H1 (cell line): ENCODE measurements around the gene MACROD1. TPM values are rescaled to one million over a fixed set of nuclear protein-coding genes. Genes with fewer than 3 reads are reported as not detected.

ENCODE experiments used
- CTCF ChIA-PET: fragments of 300-600 bp; sonication (Branson Sonifier 250); formaldehyde crosslinking; loops from one replicate; lab custom pipeline; 2021; ENCODE audit not compliant: partially characterized antibody; lab: Charles Lee
- POLR2A ChIA-PET: fragments of 300-600 bp; sonication (Branson Sonifier 250); formaldehyde crosslinking; loops from one replicate; lab custom pipeline; 2021; ENCODE audit warnings: inconsistent platforms; ENCODE audit not compliant: partially characterized antibody; lab: Charles Lee
- DNase-seq, 2 experiments: peaks; one replicate each; pipeline versions ENCODE4 v3.0.0 to v3.0.0-alpha.2; 2010 to 2022; ENCODE audit warnings: low spot score in 2 of 2, low read depth in 1 of 2, mixed read lengths in 1 of 2
- FAIRE-seq: peaks from 2 replicates; lab custom pipeline; 2011; peaks lifted over from hg19 to GRCh38; lab: Jason Lieb, UNC
- H2AFZ ChIP-seq: 2 replicates; pipeline ENCODE4 v1.8.1; 2012; ENCODE audit warnings: low read length, inconsistent platforms
- H2AK5ac ChIP-seq: 2 replicates; pipeline ENCODE4 v1.6.1; 2013; ENCODE audit warnings: low read depth, low read length
- H2BK120ac ChIP-seq: replicated peaks from 2 replicates; pipeline ENCODE3; 2013; ENCODE audit warnings: low read depth, low read length, inconsistent platforms
- H2BK12ac ChIP-seq: 2 replicates; pipeline ENCODE4 v1.6.1; 2013; ENCODE audit warnings: low read depth, low read length
- H2BK15ac ChIP-seq: 2 replicates; pipeline ENCODE4 v1.6.1; 2013; ENCODE audit warnings: low read length
- H2BK20ac ChIP-seq: 2 replicates; pipeline ENCODE4 v1.6.1; 2013; ENCODE audit warnings: low read length
- H2BK5ac ChIP-seq: 2 replicates; pipeline ENCODE4 v1.6.1; 2013; ENCODE audit warnings: low read depth, low read length
- H3K14ac ChIP-seq: 2 replicates; pipeline ENCODE4 v1.6.1; 2013; ENCODE audit warnings: inconsistent platforms; ENCODE audit not compliant: insufficient read length
- H3K18ac ChIP-seq: 2 replicates; pipeline ENCODE4 v1.6.1; 2013; ENCODE audit warnings: low read length; ENCODE audit errors: extremely low read depth
- H3K23ac ChIP-seq: 2 replicates; pipeline ENCODE4 v1.6.1; 2013; ENCODE audit warnings: inconsistent platforms; ENCODE audit not compliant: insufficient read length
- H3K23me2 ChIP-seq: 2 replicates; pipeline ENCODE4 v1.6.1; 2013; ENCODE audit warnings: low read depth, low read length
- H3K27ac ChIP-seq: 2 replicates; pipeline ENCODE4 v1.6.1; 2011; ENCODE audit warnings: low read depth, low read length, inconsistent platforms
- H3K27me3 ChIP-seq, 4 experiments: replicated peaks in 1 of 4; 1 replicate in 1 of 4; 2 replicates in 3 of 4; pipeline versions ENCODE4 v1.6.1 to v1.8.1; 2011 to 2013; ENCODE audit warnings: low read length in 3 of 4, mild to moderate bottlenecking in 3 of 4, inconsistent platforms in 2 of 4, mixed read lengths in 2 of 4, moderate library complexity in 1 of 4; ENCODE audit not compliant: control insufficient read depth in 3 of 4, insufficient read depth in 3 of 4; ENCODE audit errors: extremely low read depth in 1 of 4
- H3K36me3 ChIP-seq, 4 experiments: 2 replicates each; pipeline versions ENCODE4 v1.6.1 to v1.8.1; 2011 to 2013; ENCODE audit warnings: mild to moderate bottlenecking in 4 of 4, low read length in 3 of 4, moderate library complexity in 2 of 4, control low read depth in 1 of 4, inconsistent platforms in 1 of 4; ENCODE audit not compliant: insufficient read depth in 4 of 4, control insufficient read depth in 2 of 4
- H3K4ac ChIP-seq: replicated peaks from 2 replicates; pipeline ENCODE3; 2013; ENCODE audit warnings: low read length, low read depth, mixed read lengths, inconsistent platforms; ENCODE audit not compliant: insufficient read length
- H3K4me1 ChIP-seq, 4 experiments: replicated peaks in 1 of 4; 1 replicate in 1 of 4; 2 replicates in 3 of 4; pipeline versions ENCODE4 v1.6.1 to v1.8.1; 2011 to 2013; ENCODE audit warnings: low read length in 3 of 4, inconsistent platforms in 2 of 4, mixed read lengths in 1 of 4; ENCODE audit not compliant: insufficient read depth in 4 of 4, control insufficient read depth in 3 of 4
- H3K4me2 ChIP-seq, 2 experiments: 2 replicates each; pipeline versions ENCODE4 v1.6.1 to v1.8.1; 2011 to 2013; ENCODE audit warnings: low read depth in 2 of 2, low read length in 2 of 2, control low read depth in 1 of 2, inconsistent platforms in 1 of 2, mild to moderate bottlenecking in 1 of 2; ENCODE audit not compliant: insufficient read depth in 1 of 2
- H3K4me3 ChIP-seq, 4 experiments: fragments of 200-600, 300-600 bp in 1 of 4; sonication (generic), shearing (Covaris generic), sonication (Bioruptor Twin) in 1 of 4; 2 replicates each; pipeline versions ENCODE4 v1.5.1 to v1.8.1; 2011 to 2016; ENCODE audit warnings: low read length in 4 of 4, low read depth in 3 of 4, control low read depth in 2 of 4, inconsistent platforms in 2 of 4, mild to moderate bottlenecking in 2 of 4, mixed read lengths in 1 of 4, moderate library complexity in 1 of 4; ENCODE audit not compliant: insufficient read depth in 2 of 4; ENCODE audit errors: extremely low read depth in 1 of 4
- H3K56ac ChIP-seq: replicated peaks from 2 replicates; pipeline ENCODE3; 2013; ENCODE audit warnings: low read depth, mild to moderate bottlenecking, mixed read lengths, low read length, inconsistent platforms; ENCODE audit not compliant: insufficient read length
- H3K79me1 ChIP-seq: 2 replicates; pipeline ENCODE4 v1.6.1; 2013; ENCODE audit warnings: low read depth, low read length, control low read depth
- H3K79me2 ChIP-seq, 2 experiments: 2 replicates each; pipeline versions ENCODE4 v1.6.1 to v1.8.1; 2012 to 2013; ENCODE audit warnings: low read length in 2 of 2, mild to moderate bottlenecking in 2 of 2, inconsistent platforms in 1 of 2; ENCODE audit not compliant: insufficient read depth in 2 of 2, control insufficient read depth in 1 of 2
- H3K9ac ChIP-seq, 4 experiments: replicated peaks in 1 of 4; 1 replicate in 1 of 4; 2 replicates in 3 of 4; pipeline versions ENCODE4 v1.6.1 to v1.8.1; 2011 to 2013; ENCODE audit warnings: low read depth in 3 of 4, low read length in 3 of 4, control low read depth in 2 of 4, mild to moderate bottlenecking in 2 of 4, moderate library complexity in 2 of 4, inconsistent platforms in 1 of 4; ENCODE audit errors: extremely low read depth in 1 of 4
- H3K9me3 ChIP-seq, 2 experiments: 2 replicates each; pipeline versions ENCODE4 v1.6.1 to v1.8.1; 2012 to 2013; ENCODE audit warnings: mild to moderate bottlenecking in 2 of 2, moderate library complexity in 2 of 2, control low read depth in 1 of 2, inconsistent platforms in 1 of 2, low read depth in 1 of 2, low read length in 1 of 2, mixed read lengths in 1 of 2; ENCODE audit not compliant: insufficient read depth in 2 of 2
- H4K20me1 ChIP-seq, 2 experiments: replicated peaks in 1 of 2; 2 replicates each; pipeline versions ENCODE3 to v1.8.1; 2011 to 2013; ENCODE audit warnings: inconsistent platforms in 2 of 2, low read length in 2 of 2, mild to moderate bottlenecking in 1 of 2; ENCODE audit not compliant: insufficient read depth in 2 of 2, control insufficient read depth in 1 of 2
- H4K5ac ChIP-seq: 2 replicates; pipeline ENCODE4 v1.6.1; 2013; ENCODE audit warnings: low read length, low read depth, mixed read lengths, inconsistent platforms; ENCODE audit not compliant: insufficient read length
- H4K8ac ChIP-seq: 2 replicates; pipeline ENCODE4 v1.8.0; 2013; ENCODE audit warnings: mild to moderate bottlenecking, moderate library complexity, low read length, inconsistent platforms; ENCODE audit not compliant: insufficient read depth; ENCODE audit errors: extremely low read depth
- H4K91ac ChIP-seq: replicated peaks from 2 replicates; pipeline ENCODE3; 2013; ENCODE audit warnings: low read length, mixed read lengths, inconsistent platforms; ENCODE audit not compliant: insufficient read length
- CBX8 ChIP-seq: fragments of 300-800, 300-1000 bp; sonication (generic); IDR thresholded peaks from 2 replicates; pipeline ENCODE4 v1.7.1; 2016; ENCODE audit warnings: low read depth, low read length, borderline replicate concordance
- CREB1 ChIP-seq: IDR thresholded peaks from 2 replicates; pipeline ENCODE4 v1.6.1; 2012; ENCODE audit warnings: inconsistent platforms
- EP300 ChIP-seq, 2 experiments: IDR thresholded peaks; 1 replicate in 1 of 2; 2 replicates in 1 of 2; pipeline ENCODE4 v1.6.1; 2011 to 2012; ENCODE audit warnings: low read depth in 2 of 2, low read length in 2 of 2, mild to moderate bottlenecking in 2 of 2, borderline replicate concordance in 1 of 2, inconsistent platforms in 1 of 2, moderate library complexity in 1 of 2
- FOSL1 ChIP-seq: IDR thresholded peaks from 2 replicates; pipeline ENCODE4 v1.6.1; 2011; ENCODE audit warnings: mild to moderate bottlenecking, low read depth, low read length, moderate library complexity; ENCODE audit not compliant: insufficient read depth
- JUN ChIP-seq: IDR thresholded peaks from 2 replicates; pipeline ENCODE4 v1.6.1; 2011; ENCODE audit warnings: low read depth, mild to moderate bottlenecking, improper control_type of control experiment, low read length
- JUND ChIP-seq: IDR thresholded peaks from 2 replicates; pipeline ENCODE4 v1.6.1; 2011; ENCODE audit warnings: mild to moderate bottlenecking, improper control_type of control experiment, low read length
- MAFK ChIP-seq: IDR thresholded peaks from 2 replicates; pipeline ENCODE4 v1.6.1; 2012; ENCODE audit warnings: low read depth, mild to moderate bottlenecking, improper control_type of control experiment, low read length
- RXRA ChIP-seq: IDR thresholded peaks from 2 replicates; pipeline ENCODE4 v1.6.1; 2011; ENCODE audit warnings: low read depth, mild to moderate bottlenecking, low read length, moderate library complexity; ENCODE audit not compliant: insufficient read depth
- SIRT6 ChIP-seq: IDR thresholded peaks from one replicate; pipeline ENCODE4 v1.7.1; 2012; ENCODE audit warnings: low read length, inconsistent platforms
- SP1 ChIP-seq: IDR thresholded peaks from 2 replicates; pipeline ENCODE4 v1.6.1; 2011; ENCODE audit warnings: low read depth, low read length
- TAF7 ChIP-seq: optimal IDR thresholded peaks from 2 replicates; pipeline ENCODE3; 2011; ENCODE audit warnings: low read depth, mild to moderate bottlenecking, inconsistent platforms, low read length, moderate library complexity, borderline replicate concordance
- ZNF274 ChIP-seq: IDR thresholded peaks from 2 replicates; pipeline ENCODE4 v1.7.0; 2012; ENCODE audit warnings: low read length, borderline replicate concordance; ENCODE audit errors: extremely low read depth
- WGBS, 2 experiments: shearing (Covaris generic) in 1 of 2; methylation state at CpG; one replicate each; pipeline versions ENCODE4 v1.1.6 to v1.1.7; 2013 to 2015; ENCODE audit warnings: low lambda C conversion rate in 2 of 2, mixed read lengths in 2 of 2, inconsistent platforms in 1 of 2, low coverage in 1 of 2, missing lambda C conversion rate in 1 of 2; ENCODE audit not compliant: insufficient replicate concordance in 2 of 2, insufficient coverage in 1 of 2, insufficient read length in 1 of 2; ENCODE audit errors: extremely low coverage in 1 of 2, missing lambda C conversion rate in 1 of 2; 5-methylcytosine and 5-hydroxymethylcytosine counted together
- polyA plus RNA-seq, 7 experiments: library from polyadenylated mRNA; depleted of rRNA in 3 of 7; stranded (reverse) in 5 of 7; unstranded in 2 of 7; fragments of >200 nt in 5 of 7; fragments of 200-250 nt in 2 of 7; gene quantifications; 1 replicate in 5 of 7; 2 replicates in 1 of 7; 4 replicates in 1 of 7; pipeline versions ENCODE4 v1.2.1 to v1.2.3, GENCODE V29; 2011 to 2013; ENCODE audit warnings: missing spikeins in 2 of 7, mixed read lengths in 2 of 7
- total RNA-seq: library from RNA; stranded (reverse); fragmentation: NEBNext Ultra II Directional; extraction: Animal tissue kit (Norgen Biotek cat#: 25700); gene quantifications from 2 replicates; pipeline ENCODE4 v1.2.1, GENCODE V29; 2021
- TF ChIP-seq, protein P1 (sequence below): IDR thresholded peaks from 2 replicates; pipeline ENCODE4 v1.6.1; 2012; ENCODE audit warnings: inconsistent platforms

MACROD1 gene
- total and polyA plus RNA-seq, 2 of the 8 experiments (the other 6 are each of a cell fraction or from before 2014, with no cell fraction given), result 19.5 to 34.1 TPM

DNA sequence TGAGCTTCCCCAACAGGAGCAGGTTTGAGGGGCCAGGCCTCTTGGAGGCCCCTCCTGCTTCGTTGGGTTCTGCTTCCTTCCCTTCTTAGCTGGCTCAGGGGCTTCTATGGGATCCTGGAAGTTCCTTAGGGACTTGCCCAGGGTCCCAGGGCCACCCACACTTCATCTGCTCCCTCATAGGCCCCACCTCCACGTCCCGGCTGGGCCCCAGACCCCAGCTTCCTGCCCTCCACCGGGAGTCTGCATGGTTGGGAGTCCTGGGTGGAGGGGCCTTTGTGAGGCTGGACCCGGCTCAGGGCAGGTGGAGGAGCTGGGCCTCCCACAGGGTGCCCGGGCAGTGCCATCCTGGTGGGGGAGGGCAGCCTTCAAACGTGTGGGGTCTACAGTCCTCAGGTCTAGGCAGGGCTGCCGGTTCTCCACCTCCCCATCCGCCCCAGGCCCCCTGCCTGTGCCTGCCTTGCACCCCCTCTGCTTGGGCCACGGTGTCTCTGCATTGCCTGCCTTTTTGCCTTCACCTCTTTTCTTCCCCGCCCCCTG is 168.0 kb downstream of the MACROD1 start:
- no peak overlapping the region for H2BK12ac ChIP-seq
- DNase-seq (no peak), FAIRE-seq (no peak)
- WGBS, 2 experiments, result 72% methylated on average over 10 of the region's 11 CpGs; no CpG with 5 or more reads in 1 of the 2 experiments
- H2BK120ac ChIP-seq, result no peak overlapping the region
- peaks cover 0 to 2% of the 10 kb centered on the region in 2 experiments; a peak in 1 of 4 replicates for H3K79me2 ChIP-seq
- H2AK5ac ChIP-seq, result no peak overlapping the region
- ChIA-PET POLR2A (interaction anchor here (0.7 to 5.1 kb wide), 11 partner anchors 9 to 223 kb away, joined by 3 to 46 read pairs (median 4); partner anchors contain the start of genes COX8A and FERMT3), CTCF (interaction anchor here (0.7 to 6.8 kb wide), 10 partner anchors 8 to 226 kb away, joined by 3 to 171 read pairs (median 4); no protein-coding TSS in a partner anchor)
- peaks cover 18% of the 10 kb centered on the region; the same call in 1 of the 2 replicates for H3K23me2 ChIP-seq
- no peak overlapping the region for H2BK5ac ChIP-seq
- H2AFZ ChIP-seq, result no peak overlapping the region
- no peak overlapping the region for H3K18ac ChIP-seq
- peak overlapping the region in 1 of 4 experiments; percentile 61; a peak in 2 of 8 replicates for H3K4me3 ChIP-seq
- H3K79me1 ChIP-seq, result peaks cover 13% of the 10 kb centered on the region
- H3K9ac ChIP-seq, result no peak overlapping the region
- peaks cover 5 to 24% (median 16%) of the 10 kb centered on the region in 4 experiments; a peak in 6 of 7 replicates for H3K27me3 ChIP-seq
- no peak overlapping the region for H3K56ac ChIP-seq
- H3K27ac ChIP-seq, result no peak overlapping the region
- no peak overlapping the region for H4K8ac ChIP-seq
- no peak overlapping the region for H3K23ac ChIP-seq
- no peaks in the 10 kb centered on the region for H3K9me3 ChIP-seq
- H2BK20ac ChIP-seq, result no peak overlapping the region
- peaks cover 2 to 23% (median 9%) of the 10 kb centered on the region in 4 experiments; a peak in 6 of 7 replicates for H3K4me1 ChIP-seq
- no peak overlapping the region for H3K14ac ChIP-seq
- no peak overlapping the region for H2BK15ac ChIP-seq
- peaks cover 7 to 24% (median 15%) of the 10 kb centered on the region in 4 experiments for H3K36me3 ChIP-seq
- H4K91ac ChIP-seq, result peak overlapping the region; percentile 27
- H3K4me2 ChIP-seq, result peak overlapping the region; percentile 70 to 98; a peak in 2 of 4 replicates
- no peak overlapping the region for H3K4ac ChIP-seq
- H4K5ac ChIP-seq, result no peak overlapping the region
- H4K20me1 ChIP-seq, result peaks cover 6 to 34% of the 10 kb centered on the region in 2 experiments
- TF ChIP-seq ZNF274 (no peak), CREB1 (no peak), EP300 (IDR thresholded peaks at IDR 0.05; ENCODE audit: borderline replicate concordance in 1 of 2, low read depth in 2 of 2, low read length in 2 of 2) (no peak), JUND (no peak), SIRT6 (no peak), FOSL1 (no peak), RXRA (no peak), TAF7 (no peak), SP1 (no peak), MAFK (no peak), JUN (no peak), CBX8 (no peak)
- TF ChIP-seq, protein P1, sequence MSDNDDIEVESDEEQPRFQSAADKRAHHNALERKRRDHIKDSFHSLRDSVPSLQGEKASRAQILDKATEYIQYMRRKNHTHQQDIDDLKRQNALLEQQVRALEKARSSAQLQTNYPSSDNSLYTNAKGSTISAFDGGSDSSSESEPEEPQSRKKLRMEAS, result no peak
